ENCODE data around the gene PLA2G4A.
"Not testable (repeated sequence)": the region's sequence is repeated elsewhere in the genome, so short reads cannot be mapped to it uniquely, and the experiment has no call there.

PLA2G4A gene

GRCh38 chr1:186900539-186901237 is 71.9 kb downstream of the PLA2G4A start:
- TF ChIP-seq TAF1 (IDR thresholded peaks at IDR 0.05; ENCODE audit: borderline replicate concordance, low read depth, low read length) (no peak), POLR2AphosphoS5 (IDR thresholded peaks at IDR 0.05; ENCODE audit: low read depth, low read length) (no peak), POLR2A (IDR thresholded peaks at IDR 0.05; ENCODE audit: low read depth, low read length) (no peak)
- FAIRE-seq (no peak), DNase-seq (ENCODE audit: insufficient read length) (no peak)

GRCh38 chr1:186901631-186902030 is 72.9 kb downstream of the PLA2G4A start:
- FAIRE-seq (no peak), DNase-seq (ENCODE audit: insufficient read length) (no peak)
- TF ChIP-seq TAF1 (IDR thresholded peaks at IDR 0.05; ENCODE audit: borderline replicate concordance, low read depth, low read length) = no peak
- TF ChIP-seq POLR2AphosphoS5 (IDR thresholded peaks at IDR 0.05; ENCODE audit: low read depth, low read length) = no peak
- no peak for TF ChIP-seq POLR2A (IDR thresholded peaks at IDR 0.05; ENCODE audit: low read depth, low read length)

GRCh38 chr1:186903374-186904136 is 74.8 kb downstream of the PLA2G4A start:
- DNase-seq (ENCODE audit: insufficient read length) (no peak), FAIRE-seq (no peak)
- no peak for TF ChIP-seq POLR2A (IDR thresholded peaks at IDR 0.05; ENCODE audit: low read depth, low read length)

GRCh38 chr1:186904361-186904760 is 75.6 kb downstream of the PLA2G4A start:
- FAIRE-seq = peak; percentile 67
- DNase-seq (ENCODE audit: insufficient read length) = no peak
- TF ChIP-seq POLR2AphosphoS5 (IDR thresholded peaks at IDR 0.05; ENCODE audit: low read depth, low read length) (no peak), POLR2A (IDR thresholded peaks at IDR 0.05; ENCODE audit: low read depth, low read length) (no peak), TAF1 (IDR thresholded peaks at IDR 0.05; ENCODE audit: borderline replicate concordance, low read depth, low read length) (no peak)

- no peak for FAIRE-seq
- TF ChIP-seq POLR2AphosphoS5 (IDR thresholded peaks at IDR 0.05; ENCODE audit: low read depth, low read length) = no peak
- no peak for TF ChIP-seq TAF1 (IDR thresholded peaks at IDR 0.05; ENCODE audit: borderline replicate concordance, low read depth, low read length)
- no peak for TF ChIP-seq POLR2A (IDR thresholded peaks at IDR 0.05; ENCODE audit: low read depth, low read length)
- no peak for DNase-seq (ENCODE audit: insufficient read length)
These were observed 76.8 kb downstream of the PLA2G4A start for GRCh38 chr1:186905561-186905960.

- FAIRE-seq = no peak
- TF ChIP-seq TAF1 (IDR thresholded peaks at IDR 0.05; ENCODE audit: borderline replicate concordance, low read depth, low read length) (no peak), POLR2AphosphoS5 (IDR thresholded peaks at IDR 0.05; ENCODE audit: low read depth, low read length) (no peak), POLR2A (IDR thresholded peaks at IDR 0.05; ENCODE audit: low read depth, low read length) (no peak)
- DNase-seq (ENCODE audit: insufficient read length) = no peak
These were observed 86.8 kb downstream of the PLA2G4A start for GRCh38 chr1:186915555-186915954.

- not testable (repeated sequence) for DNase-seq (ENCODE audit: insufficient read length); FAIRE-seq
These were observed 88.5 kb downstream of the PLA2G4A start for GRCh38 chr1:186917106-186917786.

GRCh38 chr1:186921386-186921785 is 92.6 kb downstream of the PLA2G4A start:
- DNase-seq (ENCODE audit: insufficient read length); FAIRE-seq: not testable (repeated sequence)

GRCh38 chr1:186922814-186923213 is 94.1 kb downstream of the PLA2G4A start:
- not testable (repeated sequence) for FAIRE-seq; DNase-seq (ENCODE audit: insufficient read length)

GRCh38 chr1:186923486-186923885 is 94.7 kb downstream of the PLA2G4A start:
- no peak for FAIRE-seq
- TF ChIP-seq POLR2AphosphoS5 (IDR thresholded peaks at IDR 0.05; ENCODE audit: low read depth, low read length) = no peak
- TF ChIP-seq TAF1 (IDR thresholded peaks at IDR 0.05; ENCODE audit: borderline replicate concordance, low read depth, low read length) = no peak
- no peak for TF ChIP-seq POLR2A (IDR thresholded peaks at IDR 0.05; ENCODE audit: low read depth, low read length)

GRCh38 chr1:186925881-186926669 is 97.3 kb downstream of the PLA2G4A start:
- FAIRE-seq (no peak), DNase-seq (ENCODE audit: insufficient read length) (no peak)
- no peak for TF ChIP-seq POLR2A (IDR thresholded peaks at IDR 0.05; ENCODE audit: low read depth, low read length)
- no peak for TF ChIP-seq TAF1 (IDR thresholded peaks at IDR 0.05; ENCODE audit: borderline replicate concordance, low read depth, low read length)
- TF ChIP-seq POLR2AphosphoS5 (IDR thresholded peaks at IDR 0.05; ENCODE audit: low read depth, low read length) = no peak

More at GRCh38 chr1:186923486-186923885, 94.7 kb downstream of the PLA2G4A start:
- no peak for DNase-seq (ENCODE audit: insufficient read length)

GRCh38 chr1:186927884-186928283 is 99.1 kb downstream of the PLA2G4A start:
- FAIRE-seq = no peak
- TF ChIP-seq POLR2A (IDR thresholded peaks at IDR 0.05; ENCODE audit: low read depth, low read length) (no peak), POLR2AphosphoS5 (IDR thresholded peaks at IDR 0.05; ENCODE audit: low read depth, low read length) (no peak), TAF1 (IDR thresholded peaks at IDR 0.05; ENCODE audit: borderline replicate concordance, low read depth, low read length) (no peak)

More at GRCh38 chr1:186927884-186928283, 99.1 kb downstream of the PLA2G4A start:
- DNase-seq (ENCODE audit: insufficient read length) = no peak
